Measurements from ENCODE around the gene KRTAP21-2. TPM values are rescaled to one million over a fixed set of nuclear protein-coding genes. Genes with fewer than 3 reads are reported as not detected.
"Not testable (repeated sequence)": the region's sequence is repeated elsewhere in the genome, so short reads cannot be mapped to it uniquely, and the experiment has no call there.

KRTAP21-2 gene
- total RNA-seq, result not detected

DNA sequence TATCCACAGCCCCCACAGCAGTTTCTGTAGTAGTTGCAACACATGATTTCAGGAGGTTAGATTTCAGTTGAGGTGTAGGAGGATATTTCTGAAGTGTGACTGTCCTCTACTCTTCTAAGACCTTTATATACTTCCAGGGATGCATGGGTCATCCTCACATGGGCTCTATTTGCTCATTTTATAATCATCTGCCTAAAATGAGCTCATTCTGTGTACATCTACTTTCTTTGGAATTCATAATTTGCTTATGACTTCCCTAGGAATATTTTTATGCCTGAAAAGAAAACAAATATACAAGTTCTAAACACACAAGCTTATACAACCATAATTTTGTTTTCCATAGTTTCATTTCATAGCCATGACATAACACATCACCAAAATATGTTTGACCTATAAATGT, at the start of gene KRTAP21-2:
TSS of gene KRTAP21-2 (minus strand) at position 101 of the 400 bp plus-strand sequence. CDS start at position 44, 57 bp downstream.
- Mint-ChIP-seq H3K4me3 (no peak within 1 kb of the TSS), H3K4me1 (ENCODE audit: low read depth) (no peaks in the 10 kb centered on the region), H3K36me3 (ENCODE audit: insufficient read depth) (no peaks in the 10 kb centered on the region), H3K9me3 (peaks cover 7% of the 10 kb centered on the region), H3K27me3 (ENCODE audit: low read depth) (no peaks in the 10 kb centered on the region)
- no peak for ATAC-seq
- no peak for DNase-seq

DNA sequence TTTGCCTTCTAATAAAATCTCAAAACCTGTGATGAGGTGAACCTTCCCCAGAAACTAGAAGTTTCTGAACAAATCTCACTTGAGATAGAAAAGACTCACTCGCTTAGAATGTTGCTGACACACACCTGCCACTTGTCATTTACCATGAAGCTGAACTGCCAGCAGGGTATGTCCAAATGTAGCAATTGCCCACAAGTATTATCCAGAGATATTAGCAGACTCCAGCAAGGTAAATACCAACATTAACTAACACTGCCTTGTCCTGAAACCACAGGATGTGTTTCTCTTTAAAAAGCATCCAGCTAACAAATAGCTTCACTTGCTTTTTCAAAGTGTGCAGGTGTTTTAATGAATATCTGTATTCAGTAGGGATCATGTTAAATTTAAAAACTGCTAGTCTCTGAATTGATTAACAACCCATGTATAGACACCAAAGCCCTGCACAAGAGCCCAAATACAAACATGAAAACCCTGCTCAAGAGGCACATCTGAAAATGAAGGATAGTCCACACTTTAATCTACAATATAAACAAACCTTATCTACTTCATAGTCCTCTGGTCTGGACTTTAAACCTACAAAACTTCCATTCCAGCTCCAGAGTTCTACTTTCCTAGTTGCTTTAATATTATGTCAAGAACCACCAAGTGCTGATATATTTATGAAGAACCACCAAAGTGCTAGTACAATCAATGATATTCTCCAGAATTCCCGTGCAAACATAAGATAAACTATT, 46.7 kb upstream of the KRTAP21-2 start:
- H3K4me3 Mint-ChIP-seq, result no peak overlapping the region
- ATAC-seq (no peak), DNase-seq (no peak)
- H3K4me1 Mint-ChIP-seq (ENCODE audit: low read depth), result no peaks in the 10 kb centered on the region
- no peaks in the 10 kb centered on the region for H3K36me3 Mint-ChIP-seq (ENCODE audit: insufficient read depth)
- peaks cover 6% of the 10 kb centered on the region for H3K27me3 Mint-ChIP-seq (ENCODE audit: low read depth)
- H3K9me3 Mint-ChIP-seq, result no peaks in the 10 kb centered on the region

DNA sequence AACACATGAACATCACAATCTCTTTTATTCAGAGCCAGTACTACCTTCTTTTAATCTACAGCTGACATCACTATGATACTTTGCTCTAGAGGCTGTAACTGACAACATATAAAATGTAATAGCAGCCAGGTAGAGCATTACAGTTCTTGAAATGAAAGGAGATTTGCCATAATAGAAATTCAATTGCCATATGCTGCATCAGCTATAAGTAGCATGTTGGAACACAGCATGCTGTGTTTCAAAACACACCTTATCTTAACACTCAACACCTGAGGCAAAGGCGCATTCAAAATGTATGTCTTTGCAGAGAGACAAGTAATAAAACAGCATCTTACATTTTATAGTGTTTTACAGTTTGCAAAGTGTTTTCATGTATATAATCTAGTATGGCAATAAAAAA, 32.2 kb upstream of the KRTAP21-2 start:
- Mint-ChIP-seq H3K4me3 (no peak overlapping the region), H3K9me3 (no peaks in the 10 kb centered on the region), H3K4me1 (ENCODE audit: low read depth) (no peaks in the 10 kb centered on the region), H3K27me3 (ENCODE audit: low read depth) (peaks cover 19% of the 10 kb centered on the region), H3K36me3 (ENCODE audit: insufficient read depth) (no peaks in the 10 kb centered on the region)
- no peak for DNase-seq
- ATAC-seq, result no peak

DNA sequence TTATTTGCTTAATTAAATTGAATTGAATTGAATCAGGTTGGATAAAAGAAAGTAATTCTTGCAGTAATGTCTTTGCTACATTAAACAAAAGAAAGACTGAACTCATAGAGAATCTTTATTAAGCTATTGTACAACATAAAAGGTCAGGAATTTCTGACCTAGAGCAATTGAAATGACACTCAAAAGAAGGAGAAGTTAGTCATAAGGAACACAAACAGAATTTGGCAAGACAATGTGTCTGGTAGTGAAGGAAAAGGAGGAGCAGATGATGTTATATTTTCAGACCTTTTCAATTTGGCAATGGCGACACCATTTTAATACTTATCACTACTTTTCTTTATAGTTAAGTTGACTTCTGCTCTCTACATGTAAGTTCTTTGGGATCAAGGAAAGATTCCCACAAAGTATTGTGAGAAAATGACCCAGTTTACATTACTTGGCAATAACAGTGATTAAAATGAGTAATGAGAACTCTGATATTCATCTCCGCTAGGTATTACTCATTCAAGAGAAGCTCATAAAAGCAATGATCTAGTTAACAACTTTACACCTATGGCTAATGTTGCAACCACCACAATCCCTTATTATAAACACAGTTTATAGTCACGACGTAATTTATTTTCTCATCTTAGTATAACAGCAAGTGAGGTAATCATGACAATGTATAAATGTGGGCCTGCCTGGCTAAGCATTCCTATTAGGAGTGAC, 22.8 kb upstream of the KRTAP21-2 start:
- no peak overlapping the region for H3K4me3 Mint-ChIP-seq
- no peaks in the 10 kb centered on the region for H3K36me3 Mint-ChIP-seq (ENCODE audit: insufficient read depth)
- H3K9me3 Mint-ChIP-seq, result peaks cover 3% of the 10 kb centered on the region
- no peaks in the 10 kb centered on the region for H3K4me1 Mint-ChIP-seq (ENCODE audit: low read depth)
- ATAC-seq (no peak), DNase-seq (no peak)
- peaks cover 5% of the 10 kb centered on the region for H3K27me3 Mint-ChIP-seq (ENCODE audit: low read depth)

DNA sequence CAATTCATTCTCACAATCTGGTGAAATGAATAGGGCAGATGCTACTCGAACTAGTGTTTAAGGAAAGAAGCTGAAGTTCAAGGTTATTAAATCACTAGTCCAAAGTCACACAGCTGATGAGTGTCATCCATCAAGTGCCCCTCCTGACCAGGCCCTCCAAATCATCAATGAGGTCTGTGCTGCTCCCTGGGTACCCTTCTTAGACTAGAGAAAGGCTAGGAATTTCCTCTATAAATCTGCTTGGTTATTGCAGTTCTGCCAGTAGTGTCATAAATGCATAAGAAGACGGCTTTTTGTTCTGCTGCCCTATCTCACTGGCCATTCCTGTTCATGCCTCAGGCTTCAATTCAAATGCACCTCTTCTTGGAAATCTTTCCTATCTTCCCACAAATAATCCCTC, 13.7 kb upstream of the KRTAP21-2 start:
- Mint-ChIP-seq H3K27me3 (ENCODE audit: low read depth) (peaks cover 4% of the 10 kb centered on the region), H3K9me3 (no peaks in the 10 kb centered on the region), H3K4me1 (ENCODE audit: low read depth) (no peaks in the 10 kb centered on the region), H3K36me3 (ENCODE audit: insufficient read depth) (no peaks in the 10 kb centered on the region), H3K4me3 (no peak overlapping the region)
- ATAC-seq (no peak), DNase-seq (no peak)

DNA sequence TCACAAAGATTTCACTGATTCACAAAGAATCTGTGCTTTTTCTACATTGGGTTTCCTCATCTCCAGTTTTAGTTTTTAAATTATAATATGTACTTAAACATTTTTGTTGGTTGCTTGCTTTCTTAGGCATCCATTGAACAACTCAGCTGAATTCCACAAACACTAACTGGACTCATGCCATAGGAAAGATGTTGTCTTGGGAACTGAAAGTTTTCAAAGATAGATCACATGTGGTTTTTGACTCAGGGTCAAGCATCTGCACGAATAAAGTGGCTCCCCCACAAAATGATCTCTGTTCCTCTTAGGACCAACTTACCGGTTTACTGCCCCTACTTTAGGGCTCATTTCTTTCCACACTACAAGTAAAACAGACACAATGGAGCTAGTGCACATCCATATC, 11.2 kb upstream of the KRTAP21-2 start:
- no peaks in the 10 kb centered on the region for H3K4me1 Mint-ChIP-seq (ENCODE audit: low read depth)
- DNase-seq, result no peak
- H3K4me3 Mint-ChIP-seq, result no peak overlapping the region
- H3K27me3 Mint-ChIP-seq (ENCODE audit: low read depth), result peaks cover 4% of the 10 kb centered on the region
- H3K36me3 Mint-ChIP-seq (ENCODE audit: insufficient read depth), result no peaks in the 10 kb centered on the region
- H3K9me3 Mint-ChIP-seq, result no peaks in the 10 kb centered on the region
- ATAC-seq, result no peak

DNA sequence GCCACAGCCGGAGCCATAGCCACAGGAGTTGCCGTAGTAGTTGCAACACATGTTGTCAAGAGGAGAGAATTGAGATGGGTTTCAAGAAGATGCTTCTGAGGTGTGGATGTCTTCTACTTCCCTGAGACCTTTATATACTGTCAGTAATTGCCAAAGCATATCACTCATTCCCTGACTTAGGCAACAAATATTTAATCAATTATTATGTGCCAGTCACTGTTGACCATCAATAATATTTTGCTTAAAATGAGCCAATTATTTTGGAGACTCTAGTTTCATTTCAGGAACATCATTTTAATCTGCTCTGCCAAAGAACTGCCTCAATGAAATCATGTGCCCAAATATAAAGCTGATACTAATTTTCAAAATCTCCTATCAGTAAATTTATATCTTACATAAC, 8.3 kb upstream of the KRTAP21-2 start, which contains the start of gene KRTAP21-1:
TSS of gene KRTAP21-1 (minus strand) at position 101 of the 400 bp plus-strand sequence. CDS start at position 51, 50 bp downstream.
- H3K4me1 Mint-ChIP-seq (ENCODE audit: low read depth); DNase-seq; H3K9me3 Mint-ChIP-seq; H3K4me3 Mint-ChIP-seq; ATAC-seq; H3K36me3 Mint-ChIP-seq (ENCODE audit: insufficient read depth); H3K27me3 Mint-ChIP-seq (ENCODE audit: low read depth): not testable (repeated sequence)

DNA sequence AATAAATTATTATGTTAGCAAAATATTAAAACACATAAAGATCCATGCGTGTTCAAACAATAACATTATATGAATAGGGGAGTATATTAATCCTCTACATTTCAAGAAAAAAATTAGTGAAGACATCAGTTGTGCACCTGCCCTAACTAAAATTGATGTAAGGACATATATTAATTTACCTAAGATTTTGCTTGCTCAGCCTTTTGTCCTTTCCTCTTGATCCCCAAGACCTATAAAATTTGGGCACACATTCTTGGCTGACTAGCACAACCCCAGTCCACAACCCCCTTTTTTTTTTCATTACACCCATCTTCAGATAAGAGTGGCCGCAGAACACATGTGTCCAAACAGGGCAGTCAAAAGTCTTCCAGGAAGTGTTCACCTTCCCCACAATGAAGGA, 6.6 kb downstream of the KRTAP21-2 start:
- ATAC-seq (no peak), DNase-seq (no peak)
- Mint-ChIP-seq H3K27me3 (ENCODE audit: low read depth) (peaks cover 2% of the 10 kb centered on the region), H3K9me3 (no peaks in the 10 kb centered on the region), H3K4me1 (ENCODE audit: low read depth) (no peaks in the 10 kb centered on the region), H3K4me3 (no peak overlapping the region), H3K36me3 (ENCODE audit: insufficient read depth) (no peaks in the 10 kb centered on the region)

DNA sequence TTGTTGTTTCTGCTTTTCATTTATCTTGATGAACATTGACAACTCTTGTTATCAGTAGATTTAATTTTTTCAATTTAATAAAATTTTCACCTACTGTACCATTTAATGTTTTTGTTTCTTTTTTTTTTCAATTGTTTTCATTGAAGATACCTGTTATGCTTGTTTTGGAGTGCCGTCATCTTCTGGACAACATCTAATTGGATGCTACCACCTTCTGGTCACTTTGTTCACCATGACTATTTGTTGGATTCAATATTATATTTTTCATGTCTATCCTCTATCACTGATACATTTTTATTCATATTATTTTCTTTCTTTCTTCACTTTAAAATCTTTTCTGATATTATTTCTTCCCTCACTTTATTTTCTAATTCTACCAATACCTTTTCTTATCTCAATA, 14.0 kb downstream of the KRTAP21-2 start:
- Mint-ChIP-seq H3K9me3 (no peaks in the 10 kb centered on the region), H3K27me3 (ENCODE audit: low read depth) (no peaks in the 10 kb centered on the region), H3K36me3 (ENCODE audit: insufficient read depth) (no peaks in the 10 kb centered on the region), H3K4me3 (no peak overlapping the region), H3K4me1 (ENCODE audit: low read depth) (no peaks in the 10 kb centered on the region)
- DNase-seq (no peak), ATAC-seq (no peak)

DNA sequence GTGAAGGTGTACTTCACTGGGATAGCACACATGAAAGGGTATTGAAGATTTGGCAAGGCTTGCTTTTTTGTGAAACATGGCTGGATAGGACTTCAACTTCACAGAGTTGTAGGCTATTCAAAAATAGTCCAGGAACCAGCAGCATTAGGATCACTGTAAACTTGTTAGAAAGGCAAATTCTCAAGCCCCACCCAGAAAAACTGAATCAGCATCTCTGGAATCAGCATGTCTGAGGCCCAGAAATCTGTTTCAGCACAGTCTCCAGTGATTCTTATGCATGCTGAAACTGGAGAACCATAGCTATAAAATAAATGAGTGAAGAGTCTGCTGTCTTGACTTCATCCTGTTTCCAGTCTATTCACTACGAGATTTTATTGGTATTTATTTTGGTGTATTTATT, 20.3 kb downstream of the KRTAP21-2 start:
- H3K4me1 Mint-ChIP-seq (ENCODE audit: low read depth), result no peaks in the 10 kb centered on the region
- DNase-seq (no peak), ATAC-seq (no peak)
- H3K9me3 Mint-ChIP-seq, result peaks cover 4% of the 10 kb centered on the region
- H3K36me3 Mint-ChIP-seq (ENCODE audit: insufficient read depth), result no peaks in the 10 kb centered on the region
- H3K4me3 Mint-ChIP-seq, result no peak overlapping the region
- no peaks in the 10 kb centered on the region for H3K27me3 Mint-ChIP-seq (ENCODE audit: low read depth)

DNA sequence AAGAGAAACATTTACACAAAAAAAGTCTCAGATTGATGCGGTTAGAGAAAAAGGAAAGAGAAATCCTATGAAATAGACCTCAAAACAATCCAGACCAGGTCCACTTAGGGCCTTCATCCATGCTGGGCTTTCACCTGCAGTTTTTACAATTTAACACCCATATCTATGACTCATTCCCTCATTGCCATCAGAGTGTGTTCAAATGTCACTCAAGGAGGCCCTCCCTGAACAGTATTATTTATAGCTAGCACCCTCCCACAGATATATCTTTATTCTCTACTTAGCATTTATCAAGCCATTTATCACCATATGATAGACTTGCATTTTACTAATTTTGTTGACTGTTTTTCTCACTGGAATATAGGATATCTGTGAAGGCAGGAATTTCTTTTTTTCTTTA, 27.7 kb downstream of the KRTAP21-2 start:
- no peak for DNase-seq
- ATAC-seq, result peak in 1 of 2 donors; percentile 49
- no peaks in the 10 kb centered on the region for H3K27me3 Mint-ChIP-seq (ENCODE audit: low read depth)
- H3K9me3 Mint-ChIP-seq, result peaks cover 5% of the 10 kb centered on the region
- H3K4me3 Mint-ChIP-seq, result no peak overlapping the region
- peaks cover 22% of the 10 kb centered on the region for H3K4me1 Mint-ChIP-seq (ENCODE audit: low read depth)
- H3K36me3 Mint-ChIP-seq (ENCODE audit: insufficient read depth), result no peaks in the 10 kb centered on the region

DNA sequence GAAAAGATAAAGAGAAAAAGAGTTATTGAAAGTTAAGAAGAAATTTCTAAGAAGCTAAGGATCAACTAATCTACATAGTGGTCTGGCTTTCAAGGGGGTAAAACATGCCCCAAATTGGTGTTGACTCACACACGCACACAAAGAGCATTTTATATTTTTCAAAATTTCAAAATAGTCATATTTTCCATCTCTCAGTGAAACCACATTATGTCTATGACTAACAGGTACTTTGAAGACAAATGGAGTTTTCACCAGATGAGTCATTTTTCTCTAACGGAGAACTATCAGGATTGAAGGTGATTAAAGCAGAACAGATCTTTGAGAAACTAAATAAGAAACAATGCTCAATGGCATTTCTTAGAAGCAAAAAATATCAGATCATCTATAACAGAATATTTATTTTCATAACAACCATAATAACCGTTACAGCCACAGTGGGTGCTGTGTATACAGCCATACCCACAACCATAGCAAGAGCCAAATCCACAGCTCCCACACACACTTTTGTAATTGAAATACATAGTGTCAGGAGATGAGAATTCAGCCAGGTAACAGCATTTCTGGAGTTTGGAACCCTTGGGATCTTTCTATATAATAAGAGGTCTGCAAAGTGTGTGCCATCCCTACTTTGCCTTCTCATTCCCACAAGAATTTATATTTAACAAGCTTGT, 28.7 kb downstream of the KRTAP21-2 start, which contains the start of gene KRTAP21-3:
TSS of gene KRTAP21-3 (minus strand) at position 539 of the 671 bp plus-strand sequence. CDS start at position 521, 18 bp downstream.
- H3K4me3 Mint-ChIP-seq, result no peak within 1 kb of the TSS
- peaks cover 22% of the 10 kb centered on the region for H3K4me1 Mint-ChIP-seq (ENCODE audit: low read depth)
- H3K27me3 Mint-ChIP-seq (ENCODE audit: low read depth), result no peaks in the 10 kb centered on the region
- no peaks in the 10 kb centered on the region for H3K36me3 Mint-ChIP-seq (ENCODE audit: insufficient read depth)
- DNase-seq, result no peak
- peak; percentile 86 to 88 for ATAC-seq
- peaks cover 5% of the 10 kb centered on the region for H3K9me3 Mint-ChIP-seq

DNA sequence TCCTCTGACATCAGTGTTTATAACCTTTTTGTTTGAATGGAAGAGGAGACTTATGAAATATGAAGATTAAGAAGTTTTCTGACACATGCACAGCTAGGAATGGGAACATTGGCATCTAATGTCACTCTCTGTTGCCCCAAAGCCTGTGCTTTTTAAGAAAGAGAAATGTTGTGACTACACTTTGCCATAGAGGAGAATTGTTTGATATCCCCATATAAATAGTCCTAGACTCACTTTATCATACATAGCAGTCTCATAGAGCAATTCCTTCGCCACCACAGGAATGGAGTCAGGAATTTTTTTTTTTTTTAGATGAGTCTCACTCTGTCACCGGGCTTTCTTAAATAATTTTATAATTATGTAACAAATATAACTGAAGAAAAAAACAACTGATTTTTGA, 30.0 kb downstream of the KRTAP21-2 start:
- peaks cover 5% of the 10 kb centered on the region for H3K9me3 Mint-ChIP-seq

DNA sequence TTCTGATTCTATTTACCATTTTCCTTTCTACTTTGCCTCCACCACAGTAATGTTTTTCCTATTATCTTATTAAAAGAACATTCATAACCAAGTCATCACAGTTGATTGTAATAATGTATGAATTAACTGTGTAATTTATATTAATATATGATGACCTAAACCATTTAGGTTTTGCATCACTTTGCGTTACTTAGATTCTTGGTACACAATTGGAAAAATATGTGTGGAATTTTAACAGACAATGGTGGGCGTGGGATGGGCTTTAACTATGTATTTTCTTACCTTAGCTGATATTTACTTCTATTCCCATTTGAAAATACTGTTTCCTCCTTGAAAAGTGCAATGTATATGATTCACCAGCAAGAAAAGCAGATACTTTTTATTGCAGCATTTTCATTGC, 32.1 kb downstream of the KRTAP21-2 start:
- DNase-seq (no peak), ATAC-seq (no peak)
- Mint-ChIP-seq H3K9me3 (peaks cover 12% of the 10 kb centered on the region), H3K4me1 (ENCODE audit: low read depth) (peaks cover 30% of the 10 kb centered on the region), H3K4me3 (no peak overlapping the region), H3K27me3 (ENCODE audit: low read depth) (no peaks in the 10 kb centered on the region), H3K36me3 (ENCODE audit: insufficient read depth) (no peaks in the 10 kb centered on the region)

More for the DNA sequence above, 30.0 kb downstream of the KRTAP21-2 start:
- Mint-ChIP-seq H3K4me1 (ENCODE audit: low read depth) (peaks cover 22% of the 10 kb centered on the region), H3K27me3 (ENCODE audit: low read depth) (no peaks in the 10 kb centered on the region), H3K36me3 (ENCODE audit: insufficient read depth) (no peaks in the 10 kb centered on the region), H3K4me3 (no peak overlapping the region)
- ATAC-seq, result no peak
- DNase-seq, result no peak

Data from activated T-cell treated with anti-CD3 and anti-CD28 coated beads, Interleukin-2, amount 50 U/mL, for 4 hours (primary cell).